Fibroblast of lung (primary cell): ENCODE measurements around the gene ZNF154. TPM values are rescaled to one million over a fixed set of nuclear protein-coding genes. Genes with fewer than 3 reads are reported as not detected.

ENCODE experiments used
- DNase-seq, 2 donors: peaks; one replicate each; pipeline versions ENCODE4 v3.0.0 to v3.0.0-alpha.2; 2010; ENCODE audit warnings: low read depth in 2 of 2
- H2AFZ ChIP-seq: 2 replicates; pipeline ENCODE4 v1.5.1; 2012; ENCODE audit warnings: low read length, control low read depth, inconsistent platforms
- H3K27ac ChIP-seq: 2 replicates; pipeline ENCODE4 v1.5.1; 2011; ENCODE audit warnings: low read length, control low read depth; ENCODE audit not compliant: insufficient read depth
- H3K27me3 ChIP-seq: 2 replicates; pipeline ENCODE4 v1.5.1; 2011; ENCODE audit warnings: mild to moderate bottlenecking, low read length; ENCODE audit not compliant: control insufficient read depth, insufficient read depth
- H3K36me3 ChIP-seq: 2 replicates; pipeline ENCODE4 v1.5.1; 2011; ENCODE audit warnings: low read length; ENCODE audit not compliant: control insufficient read depth, insufficient read depth
- H3K4me1 ChIP-seq: 2 replicates; pipeline ENCODE4 v1.5.1; 2011; ENCODE audit warnings: low read length; ENCODE audit not compliant: control insufficient read depth, insufficient read depth; ENCODE audit errors: extremely low read depth
- H3K4me2 ChIP-seq: 2 replicates; pipeline ENCODE4 v1.5.1; 2011; ENCODE audit warnings: low read length, control low read depth; ENCODE audit not compliant: insufficient read depth; ENCODE audit errors: extremely low read depth
- H3K4me3 ChIP-seq, 4 experiments: fragments of 200-600 bp in 1 of 4; sonication (generic) in 1 of 4; replicated peaks in 1 of 4; 2 replicates each; pipeline ENCODE4 v1.5.1; 2011 to 2016; ENCODE audit warnings: low read length in 4 of 4, low read depth in 3 of 4, mild to moderate bottlenecking in 3 of 4, control low read depth in 2 of 4, inconsistent platforms in 1 of 4, mixed read lengths in 1 of 4; ENCODE audit not compliant: insufficient read depth in 1 of 4; ENCODE audit errors: control extremely low read depth in 1 of 4
- H3K79me2 ChIP-seq: 2 replicates; pipeline ENCODE4 v1.5.1; 2012; ENCODE audit warnings: mild to moderate bottlenecking, low read length, inconsistent platforms; ENCODE audit not compliant: control insufficient read depth, insufficient read depth
- H3K9ac ChIP-seq: 2 replicates; pipeline ENCODE4 v1.5.1; 2011; ENCODE audit warnings: mild to moderate bottlenecking, low read length, control low read depth; ENCODE audit not compliant: insufficient read depth
- H3K9me3 ChIP-seq: 2 replicates; pipeline ENCODE4 v1.5.1; 2012; ENCODE audit warnings: low read depth, low read length; ENCODE audit not compliant: control insufficient read depth, insufficient read depth
- H4K20me1 ChIP-seq: 2 replicates; pipeline ENCODE4 v1.5.1; 2011; ENCODE audit warnings: low read length; ENCODE audit not compliant: control insufficient read depth, insufficient read depth; ENCODE audit errors: extremely low read depth
- EZH2 ChIP-seq: IDR thresholded peaks from 2 replicates; pipeline ENCODE4 v1.5.1; 2012; ENCODE audit warnings: low read length, control low read depth, mild to moderate bottlenecking; ENCODE audit errors: missing control alignments
- polyA plus RNA-seq, 2 donors: library from polyadenylated mRNA; depleted of rRNA in 1 of 2; stranded (reverse) in 1 of 2; unstranded in 1 of 2; fragments of >200 nt; gene quantifications; 2 replicates each; pipeline ENCODE4 v1.2.1, GENCODE V29; 2011 to 2012; ENCODE audit warnings: missing spikeins in 1 of 2
- total RNA-seq: library from RNA; depleted of rRNA; stranded (reverse); fragments of >200 nt; gene quantifications from 2 replicates; pipeline ENCODE4 v1.2.1, GENCODE V29; 2014
- TF ChIP-seq, protein P1 (sequence below), 2 donors: IDR thresholded peaks in 1 of 2; conservative IDR thresholded peaks in 1 of 2; 1 replicate in 1 of 2; 2 replicates in 1 of 2; pipeline ENCODE4 v1.5.1; 2011 to 2012; ENCODE audit warnings: low read length in 2 of 2, control low read depth in 1 of 2, inconsistent platforms in 1 of 2, low read depth in 1 of 2, mild to moderate bottlenecking in 1 of 2

The ZNF154 gene
- total and polyA plus RNA-seq, 2 donors (not counting 1 experiment from before 2014, with no cell fraction given), result 2.7 to 6.3 TPM

DNA sequence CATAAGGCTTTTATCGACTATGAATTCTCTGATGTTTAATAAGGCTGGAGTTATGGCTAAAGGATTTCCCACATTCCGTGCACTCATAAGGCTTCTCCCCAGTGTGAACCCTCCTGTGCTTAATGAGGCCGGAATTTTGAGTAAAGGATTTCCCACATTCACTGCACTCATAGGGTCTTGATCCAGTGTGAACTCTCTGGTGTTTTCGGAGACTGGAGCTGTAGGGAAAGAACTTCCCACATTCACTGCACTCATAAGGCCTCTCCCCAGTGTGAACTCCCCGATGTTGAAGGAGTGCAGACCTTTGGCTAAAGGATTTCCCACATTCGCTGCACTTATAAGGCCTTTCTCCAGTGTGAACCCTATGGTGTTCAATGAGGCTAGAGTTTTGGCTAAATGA is 7.4 kb downstream of the ZNF154 start:
- no peak overlapping the region for H3K27ac ChIP-seq
- H3K9ac ChIP-seq, result no peak overlapping the region
- no peaks in the 10 kb centered on the region for H3K27me3 ChIP-seq
- no peaks in the 10 kb centered on the region for H4K20me1 ChIP-seq
- no peak overlapping the region for H3K4me3 ChIP-seq
- H2AFZ ChIP-seq, result no peak overlapping the region
- H3K79me2 ChIP-seq, result no peaks in the 10 kb centered on the region
- TF ChIP-seq, protein P1, sequence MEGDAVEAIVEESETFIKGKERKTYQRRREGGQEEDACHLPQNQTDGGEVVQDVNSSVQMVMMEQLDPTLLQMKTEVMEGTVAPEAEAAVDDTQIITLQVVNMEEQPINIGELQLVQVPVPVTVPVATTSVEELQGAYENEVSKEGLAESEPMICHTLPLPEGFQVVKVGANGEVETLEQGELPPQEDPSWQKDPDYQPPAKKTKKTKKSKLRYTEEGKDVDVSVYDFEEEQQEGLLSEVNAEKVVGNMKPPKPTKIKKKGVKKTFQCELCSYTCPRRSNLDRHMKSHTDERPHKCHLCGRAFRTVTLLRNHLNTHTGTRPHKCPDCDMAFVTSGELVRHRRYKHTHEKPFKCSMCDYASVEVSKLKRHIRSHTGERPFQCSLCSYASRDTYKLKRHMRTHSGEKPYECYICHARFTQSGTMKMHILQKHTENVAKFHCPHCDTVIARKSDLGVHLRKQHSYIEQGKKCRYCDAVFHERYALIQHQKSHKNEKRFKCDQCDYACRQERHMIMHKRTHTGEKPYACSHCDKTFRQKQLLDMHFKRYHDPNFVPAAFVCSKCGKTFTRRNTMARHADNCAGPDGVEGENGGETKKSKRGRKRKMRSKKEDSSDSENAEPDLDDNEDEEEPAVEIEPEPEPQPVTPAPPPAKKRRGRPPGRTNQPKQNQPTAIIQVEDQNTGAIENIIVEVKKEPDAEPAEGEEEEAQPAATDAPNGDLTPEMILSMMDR (conservative IDR thresholded peaks at IDR 0.05 in 1 of 2, IDR thresholded peaks at IDR 0.05 in 1 of 2; ENCODE audit: low read depth in 1 of 2, low read length in 2 of 2), result no peak
- no peak for TF ChIP-seq EZH2
- H3K4me2 ChIP-seq, result no peak overlapping the region
- DNase-seq, result no peak
- peaks cover 3% of the 10 kb centered on the region for H3K36me3 ChIP-seq
- no peaks in the 10 kb centered on the region for H3K4me1 ChIP-seq
- H3K9me3 ChIP-seq, result peaks cover 1% of the 10 kb centered on the region

DNA sequence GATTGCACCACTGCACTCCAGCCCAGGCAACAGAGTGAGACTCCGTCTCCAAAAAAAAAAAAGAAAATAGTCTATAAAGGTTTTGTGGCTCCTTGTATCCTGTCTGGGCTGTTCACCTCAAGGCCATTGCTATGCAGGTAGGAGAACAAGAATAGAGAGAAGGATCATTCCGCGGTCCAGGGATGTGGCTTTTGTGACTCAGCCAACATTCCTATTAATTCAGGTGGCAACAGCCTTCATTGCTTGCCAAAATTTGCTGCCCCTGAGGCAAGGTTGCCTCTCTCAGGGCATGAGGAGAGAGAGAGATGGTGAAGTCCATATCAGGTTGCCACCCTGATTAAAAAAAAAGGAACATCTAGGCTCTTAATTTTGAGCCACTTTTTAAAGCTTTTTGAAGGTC is 19.3 kb downstream of the ZNF154 start:
- no peak for TF ChIP-seq EZH2
- TF ChIP-seq, protein P1 (conservative IDR thresholded peaks at IDR 0.05 in 1 of 2, IDR thresholded peaks at IDR 0.05 in 1 of 2; ENCODE audit: low read depth in 1 of 2, low read length in 2 of 2), result no peak
- H3K4me1 ChIP-seq, result no peaks in the 10 kb centered on the region
- H3K4me3 ChIP-seq, result no peak overlapping the region
- H3K27ac ChIP-seq, result no peak overlapping the region
- H3K9ac ChIP-seq, result no peak overlapping the region
- no peaks in the 10 kb centered on the region for H4K20me1 ChIP-seq
- peaks cover 16% of the 10 kb centered on the region for H3K79me2 ChIP-seq
- H3K4me2 ChIP-seq, result no peak overlapping the region
- no peaks in the 10 kb centered on the region for H3K27me3 ChIP-seq
- peaks cover 21% of the 10 kb centered on the region for H3K9me3 ChIP-seq
- peaks cover 12% of the 10 kb centered on the region for H3K36me3 ChIP-seq
- DNase-seq, result no peak
- H2AFZ ChIP-seq, result no peak overlapping the region

DNA sequence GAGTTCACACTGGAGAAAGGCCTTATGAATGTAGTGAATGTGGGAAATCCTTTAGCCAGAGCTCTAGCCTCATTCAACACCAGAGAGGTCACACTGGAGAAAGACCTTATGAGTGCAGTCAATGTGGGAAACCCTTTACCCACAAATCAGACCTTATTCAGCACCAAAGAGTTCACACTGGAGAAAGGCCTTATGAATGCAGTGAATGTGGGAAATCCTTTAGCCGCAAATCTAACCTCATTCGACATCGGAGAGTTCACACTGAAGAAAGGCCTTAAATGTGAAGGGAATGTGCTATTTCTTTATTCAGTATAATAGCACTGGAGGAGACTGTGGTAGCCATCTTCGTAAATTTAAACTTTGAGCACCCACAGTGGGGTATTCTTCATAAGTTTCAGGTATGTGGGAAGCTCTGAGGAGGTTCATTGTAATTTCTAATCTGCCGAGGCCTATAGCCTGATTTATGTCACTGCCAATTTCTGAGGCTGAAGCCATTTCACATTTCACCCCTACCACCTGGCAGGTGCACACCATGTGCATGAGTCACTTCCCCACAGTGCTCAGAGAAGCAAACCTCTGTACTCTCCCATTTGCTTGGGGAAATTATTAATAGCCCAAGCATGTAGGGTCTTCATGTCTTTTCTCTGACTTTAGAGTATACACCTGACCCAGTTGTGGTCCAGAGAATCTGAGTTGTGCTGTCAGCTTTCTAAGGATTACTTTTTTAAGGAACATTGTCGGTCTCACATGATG is 20.8 kb downstream of the ZNF154 start:
- Histone ChIP-seq H4K20me1 (no peaks in the 10 kb centered on the region), H3K4me3 (no peak overlapping the region), H3K4me2 (no peak overlapping the region), H3K9ac (no peak overlapping the region), H3K9me3 (peaks cover 21% of the 10 kb centered on the region), H3K36me3 (peaks cover 12% of the 10 kb centered on the region), H3K27me3 (no peaks in the 10 kb centered on the region), H2AFZ (no peak overlapping the region), H3K4me1 (no peaks in the 10 kb centered on the region), H3K79me2 (peaks cover 32% of the 10 kb centered on the region), H3K27ac (no peak overlapping the region)
- DNase-seq, result no peak
- TF ChIP-seq, protein P1 (conservative IDR thresholded peaks at IDR 0.05 in 1 of 2, IDR thresholded peaks at IDR 0.05 in 1 of 2; ENCODE audit: low read depth in 1 of 2, low read length in 2 of 2), result no peak
- TF ChIP-seq EZH2, result no peak
